CD4-positive, alpha-beta T cell treated with Interleukin-4 for 1 hour (primary cell): Measurements from ENCODE around the gene CCDC194.
"Not testable (repeated sequence)": the region's sequence is repeated elsewhere in the genome, so short reads cannot be mapped to it uniquely, and the experiment has no call there.

Experiments
- DNase-seq, 2 donors: peaks; one replicate each; pipeline ENCODE4 v3.0.0-alpha.2; 2020 to 2022

CCDC194 gene

GRCh38 chr19:17365361-17365760, 28.6 kb downstream of the CCDC194 start:
- DNase-seq: no peak

- not testable (repeated sequence) for DNase-seq
Observed at GRCh38 chr19:17363852-17364605, 30.0 kb downstream of the CCDC194 start.

GRCh38 chr19:17359905-17360800, 33.8 kb downstream of the CCDC194 start:
- no peak for DNase-seq

GRCh38 chr19:17358395-17358794, 35.6 kb downstream of the CCDC194 start:
- DNase-seq: no peak

- DNase-seq: no peak
Observed at GRCh38 chr19:17357724-17358123, 36.3 kb downstream of the CCDC194 start.

- no peak for DNase-seq
Observed at GRCh38 chr19:17357078-17357666, 36.8 kb downstream of the CCDC194 start.

- no peak for DNase-seq
Observed at GRCh38 chr19:17353386-17353785, 40.6 kb downstream of the CCDC194 start.

GRCh38 chr19:17352608-17353280, 41.3 kb downstream of the CCDC194 start:
- DNase-seq: no peak

- DNase-seq: no peak
Observed at GRCh38 chr19:17351815-17352435, 42.1 kb downstream of the CCDC194 start.

GRCh38 chr19:17348700-17349099, 45.3 kb downstream of the CCDC194 start:
- DNase-seq: no peak

GRCh38 chr19:17347877-17348276, 46.1 kb downstream of the CCDC194 start:
- DNase-seq: no peak

GRCh38 chr19:17347361-17347760, 46.6 kb downstream of the CCDC194 start:
- DNase-seq: no peak

GRCh38 chr19:17346109-17346671, 47.8 kb downstream of the CCDC194 start:
- peak; percentile 73 for DNase-seq

GRCh38 chr19:17341845-17342244, 52.2 kb downstream of the CCDC194 start:
- no peak for DNase-seq

GRCh38 chr19:17341386-17341785, 52.6 kb downstream of the CCDC194 start:
- no peak for DNase-seq

- no peak for DNase-seq
Observed at GRCh38 chr19:17340871-17341357, 53.1 kb downstream of the CCDC194 start.
